Type B pancreatic cell (in vitro differentiated cells): ENCODE data around the gene KATNB1. TPM values are rescaled to one million over a fixed set of nuclear protein-coding genes. Genes with fewer than 3 reads are reported as not detected.

Experiments
- DNase-seq: peaks from one replicate; pipeline ENCODE4 v3.0.0; 2021; ENCODE audit warnings: mixed read lengths; ENCODE audit not compliant: unreplicated experiment; ENCODE audit errors: extremely low spot score
- H3K27ac Mint-ChIP-seq: 2 replicates; pipeline ENCODE4 v1.8.0; 2021; ENCODE audit warnings: mild to moderate bottlenecking, mixed read lengths
- H3K27me3 Mint-ChIP-seq: 2 replicates; pipeline ENCODE4 v1.8.0; 2021; ENCODE audit warnings: mixed read lengths
- H3K36me3 Mint-ChIP-seq: 2 replicates; pipeline ENCODE4 v1.8.0; 2021; ENCODE audit warnings: mixed read lengths
- H3K4me1 Mint-ChIP-seq: one replicate; pipeline ENCODE4 v1.8.0; 2021; ENCODE audit warnings: mixed read lengths; ENCODE audit not compliant: unreplicated experiment
- H3K4me3 Mint-ChIP-seq: 2 replicates; pipeline ENCODE4 v1.8.0; 2021; ENCODE audit warnings: mild to moderate bottlenecking, mixed read lengths
- H3K9me3 Mint-ChIP-seq: 2 replicates; pipeline ENCODE4 v1.8.0; 2021; ENCODE audit warnings: mixed read lengths
- CTCF ChIP-seq: fragments of 200-600 bp; sonication (generic); conservative IDR thresholded peaks from 2 replicates; pipeline ENCODE4 v1.5.0; 2021; ENCODE audit warnings: antibody characterized with exemption, mild to moderate bottlenecking
- total RNA-seq: library from RNA; stranded (reverse); gene quantifications from 2 replicates; pipeline ENCODE4 v1.2.1, GENCODE V29; 2021; ENCODE audit warnings: low replicate concordance

Gene KATNB1
- total RNA-seq, 1 donor from 2014 or later: 31.7 TPM

DNA sequence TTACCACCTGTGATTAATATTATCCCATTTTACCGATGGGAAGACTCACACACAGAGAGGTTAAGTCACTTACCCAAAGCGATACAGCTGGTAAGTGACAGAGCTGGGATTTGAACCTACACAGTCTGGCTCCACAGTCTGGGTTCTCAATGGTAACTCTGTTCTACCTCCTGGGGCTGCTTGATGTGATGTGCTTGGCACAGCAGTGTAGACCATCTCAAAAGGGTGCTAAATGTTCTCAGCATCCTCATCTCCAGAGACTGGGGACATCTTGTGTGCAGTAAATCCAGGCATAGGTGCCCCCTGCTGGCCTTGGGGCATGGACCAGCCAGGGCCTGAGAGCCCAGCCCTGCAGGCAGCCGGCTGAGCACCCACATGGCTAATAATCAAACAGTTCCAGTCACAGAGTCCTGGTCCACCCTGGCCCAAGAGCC, 15.4 kb upstream of the KATNB1 start:
- Mint-ChIP-seq H3K9me3 (no peaks in the 10 kb centered on the region), H3K4me3 (no peak overlapping the region), H3K36me3 (no peaks in the 10 kb centered on the region), H3K27me3 (no peaks in the 10 kb centered on the region), H3K4me1 (no peaks in the 10 kb centered on the region), H3K27ac (no peak overlapping the region)
- peak; percentile 76 for TF ChIP-seq CTCF
- DNase-seq: no peak

DNA sequence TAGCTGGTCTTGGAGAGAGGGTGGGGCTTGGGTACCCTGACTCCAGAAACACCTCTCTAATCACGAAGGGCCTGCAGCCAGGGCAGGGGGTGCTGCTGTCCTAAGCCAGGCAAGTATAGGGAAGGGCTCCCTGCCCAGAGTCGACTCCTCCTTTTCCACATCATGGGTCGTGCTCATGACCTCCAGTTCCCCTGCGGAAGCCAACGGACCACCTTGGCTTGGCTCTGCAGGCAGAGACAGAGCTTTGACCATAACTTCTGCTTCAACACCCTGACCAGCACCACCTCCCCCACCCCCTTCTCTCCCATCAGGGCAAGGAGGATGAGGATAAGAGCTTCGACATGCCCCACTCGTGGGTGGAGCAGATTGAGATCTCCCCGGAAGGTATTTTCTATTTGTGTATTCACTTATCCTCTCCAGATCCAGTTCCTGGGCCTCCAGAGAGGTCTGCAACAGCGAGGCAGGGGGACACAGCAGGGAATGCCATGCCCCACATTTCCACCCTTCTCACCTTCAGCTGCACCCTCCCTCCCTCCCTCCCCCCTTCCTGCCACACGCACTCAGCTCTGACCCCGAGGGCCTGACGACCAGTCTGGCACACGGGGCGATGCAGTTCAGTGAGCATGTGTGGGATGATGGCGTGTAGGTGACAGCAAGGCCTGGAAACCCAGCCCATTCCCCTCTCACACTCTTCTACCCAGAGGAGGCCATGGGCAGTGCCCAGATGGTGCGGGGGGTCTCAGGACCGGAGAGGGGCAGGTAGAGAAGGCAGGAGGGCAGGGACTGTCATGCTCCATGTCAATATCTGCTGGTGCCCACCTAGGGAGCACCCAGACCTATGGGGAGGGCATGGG, 14.0 kb upstream of the KATNB1 start:
- no peaks in the 10 kb centered on the region for H3K27me3 Mint-ChIP-seq
- no peak for DNase-seq
- no peak overlapping the region for H3K27ac Mint-ChIP-seq
- H3K4me1 Mint-ChIP-seq: no peaks in the 10 kb centered on the region
- TF ChIP-seq CTCF: no peak
- H3K9me3 Mint-ChIP-seq: no peaks in the 10 kb centered on the region
- H3K4me3 Mint-ChIP-seq: no peak overlapping the region
- no peaks in the 10 kb centered on the region for H3K36me3 Mint-ChIP-seq

- no peaks in the 10 kb centered on the region for H3K36me3 Mint-ChIP-seq
- no peak for DNase-seq
- TF ChIP-seq CTCF: no peak
- no peak overlapping the region for H3K4me3 Mint-ChIP-seq
- H3K27me3 Mint-ChIP-seq: no peaks in the 10 kb centered on the region
- no peaks in the 10 kb centered on the region for H3K9me3 Mint-ChIP-seq
- no peak overlapping the region for H3K27ac Mint-ChIP-seq
- H3K4me1 Mint-ChIP-seq: no peaks in the 10 kb centered on the region
These were observed 13.4 kb upstream of the KATNB1 start for GRCh38 chr16:57722210-57722499.

GRCh38 chr16:57722651-57723050, 12.9 kb upstream of the KATNB1 start:
- DNase-seq: no peak
- Mint-ChIP-seq H3K27ac (no peak overlapping the region), H3K9me3 (no peaks in the 10 kb centered on the region), H3K36me3 (no peaks in the 10 kb centered on the region), H3K4me1 (no peaks in the 10 kb centered on the region), H3K27me3 (no peaks in the 10 kb centered on the region), H3K4me3 (no peak overlapping the region)
- no peak for TF ChIP-seq CTCF

DNA sequence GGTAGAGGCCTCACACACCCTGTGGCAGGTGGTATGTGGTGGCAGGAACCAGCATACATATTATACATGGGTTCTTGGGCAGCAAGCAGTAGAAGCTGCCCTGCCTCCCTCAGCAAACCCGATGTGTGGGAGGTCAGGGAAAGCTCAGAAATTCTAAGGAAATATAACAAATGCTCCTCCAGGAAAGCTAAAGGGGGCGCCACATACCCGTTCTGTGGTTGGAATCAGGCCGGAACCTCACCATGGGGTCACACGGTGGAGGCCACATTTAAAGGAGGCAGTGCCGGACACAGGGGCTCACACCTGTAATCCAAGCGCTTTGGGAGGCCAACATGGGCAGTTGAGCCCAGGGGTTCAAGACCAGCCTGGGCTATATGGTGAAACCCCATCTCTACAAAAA, 12.4 kb upstream of the KATNB1 start:
- Mint-ChIP-seq H3K4me1 (no peaks in the 10 kb centered on the region), H3K27ac (no peak overlapping the region)

More for the DNA sequence above, 12.4 kb upstream of the KATNB1 start:
- no peaks in the 10 kb centered on the region for H3K27me3 Mint-ChIP-seq
- H3K4me3 Mint-ChIP-seq: no peak overlapping the region
- no peaks in the 10 kb centered on the region for H3K36me3 Mint-ChIP-seq
- no peak for DNase-seq
- TF ChIP-seq CTCF: peak; percentile 59
- no peaks in the 10 kb centered on the region for H3K9me3 Mint-ChIP-seq
